Activated gamma-delta T cell (primary cell): ENCODE results near the gene RAB1A.
"Not testable (repeated sequence)": the region's sequence is repeated elsewhere in the genome, so short reads cannot be mapped to it uniquely, and the experiment has no call there.

Source experiments
- DNase-seq: peaks from one replicate; lab custom pipeline; 2025; lab: John Stamatoyannopoulos, UW
- total RNA-seq, 2 donors: gene quantifications; one replicate each; lab custom pipeline; 2026; lab: John Stamatoyannopoulos, UW

RAB1A gene
- 56.6 to 57.8 reads per million in 2 donors for total RNA-seq

DNA sequence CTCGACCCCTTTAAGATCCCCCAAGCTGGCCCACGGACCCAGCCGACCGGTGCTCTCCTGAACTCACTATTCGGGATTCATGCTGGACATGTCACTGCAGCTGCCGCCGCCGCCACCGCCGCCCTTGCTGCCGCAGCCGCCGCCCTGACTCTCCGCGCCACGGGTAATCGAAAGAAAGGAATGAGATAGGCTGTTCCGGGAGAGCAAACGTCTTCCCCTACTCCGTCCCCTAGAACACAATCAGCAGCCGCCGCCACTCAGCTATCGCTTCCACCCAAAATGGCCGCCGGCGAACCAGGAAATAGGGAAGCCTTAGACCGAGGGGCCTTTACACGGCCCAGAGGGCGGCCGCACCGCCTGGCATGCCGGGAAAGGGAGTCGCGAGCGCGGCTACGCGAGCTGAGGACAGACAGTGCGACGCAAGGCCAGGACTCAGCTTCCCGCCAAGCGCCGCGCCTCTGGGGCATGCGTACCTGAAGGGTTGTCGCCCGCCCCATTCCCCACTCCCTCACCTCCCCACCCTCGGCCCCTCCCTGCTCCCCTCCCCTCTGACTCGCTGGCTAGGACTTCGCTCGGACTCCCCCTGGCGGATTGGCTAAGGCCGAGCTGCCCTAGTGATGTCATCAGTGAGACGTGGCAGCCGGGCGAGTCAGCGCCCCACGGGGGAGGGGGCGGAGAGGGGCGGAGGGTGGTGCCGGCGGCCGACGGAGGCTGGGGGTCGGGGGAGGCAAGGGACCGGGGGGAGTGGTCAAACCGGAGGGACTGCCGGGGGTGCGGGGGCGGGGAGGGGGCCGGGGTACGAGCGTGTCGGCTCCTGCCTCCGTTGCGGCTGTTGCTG is at the start of gene RAB1A:
RAB1A (minus strand) TSS at position 281 of the 838 bp plus-strand sequence; CDS start at position 90, 191 bp downstream.
- peak; percentile 99 for DNase-seq

DNA sequence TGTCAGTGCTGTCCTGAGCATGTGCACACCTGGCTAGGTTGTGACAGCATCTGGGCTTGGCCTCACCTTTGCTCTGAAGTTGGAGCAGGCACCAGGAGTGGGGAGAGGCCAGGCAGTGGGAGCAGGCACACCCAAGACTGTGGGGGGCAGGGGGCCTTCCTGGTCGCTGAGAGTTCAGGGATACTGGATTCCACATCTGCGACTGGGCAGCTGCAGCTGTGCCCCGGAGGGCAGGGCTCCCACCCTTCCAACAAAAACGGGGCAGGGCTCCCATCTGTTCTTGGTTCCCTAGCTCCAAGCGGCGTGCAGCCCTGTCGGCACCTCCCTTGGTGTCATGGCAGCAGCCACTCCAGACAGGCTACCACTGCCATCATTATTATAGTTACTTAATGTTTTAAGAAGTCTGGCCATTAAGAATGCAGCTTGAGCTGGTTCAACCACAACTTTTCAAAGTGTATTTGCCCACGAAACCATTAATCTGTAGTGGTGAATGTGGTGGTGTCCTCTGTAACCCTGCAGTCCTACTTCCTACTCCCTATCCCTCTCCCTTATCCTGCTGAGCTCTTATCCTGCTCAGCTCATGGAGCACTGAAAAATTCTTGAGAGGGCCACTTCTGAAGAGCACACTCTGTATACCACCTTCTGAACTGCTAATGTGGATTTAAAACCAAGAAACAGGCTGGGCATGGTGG is 48.0 kb upstream of the RAB1A start:
- DNase-seq, result no peak

DNA sequence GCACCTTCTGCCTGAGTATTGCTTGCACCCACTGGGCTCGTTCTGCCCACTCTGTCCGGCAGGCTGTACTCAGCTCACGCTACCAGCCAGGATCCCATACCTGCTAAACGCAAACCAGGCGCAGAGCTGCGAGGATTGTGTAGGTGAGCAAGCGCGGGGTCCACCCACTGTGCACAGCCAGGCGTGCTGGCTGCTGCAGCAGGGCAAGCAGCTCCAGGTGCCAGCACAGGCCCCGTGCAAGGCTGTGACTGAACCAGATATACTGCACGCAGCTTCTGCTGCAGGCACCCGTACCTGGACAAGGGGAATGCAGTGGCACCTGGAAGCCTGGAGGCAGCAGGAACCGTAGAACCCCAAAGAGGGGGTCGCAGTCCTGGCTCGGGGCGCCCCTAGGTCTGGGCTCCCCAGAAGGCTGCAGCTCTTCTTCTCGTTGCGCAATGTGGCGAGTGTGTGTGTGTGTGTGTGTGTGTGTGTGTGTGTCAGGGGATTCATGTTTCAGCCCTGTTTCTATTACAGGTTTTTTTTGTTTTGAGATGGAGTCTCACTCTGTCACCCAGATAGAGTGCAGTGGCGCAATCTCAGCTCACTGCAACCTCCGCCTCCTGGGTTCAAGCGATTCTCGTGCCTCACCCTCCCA is 46.1 kb upstream of the RAB1A start:
- DNase-seq, result no peak

DNA sequence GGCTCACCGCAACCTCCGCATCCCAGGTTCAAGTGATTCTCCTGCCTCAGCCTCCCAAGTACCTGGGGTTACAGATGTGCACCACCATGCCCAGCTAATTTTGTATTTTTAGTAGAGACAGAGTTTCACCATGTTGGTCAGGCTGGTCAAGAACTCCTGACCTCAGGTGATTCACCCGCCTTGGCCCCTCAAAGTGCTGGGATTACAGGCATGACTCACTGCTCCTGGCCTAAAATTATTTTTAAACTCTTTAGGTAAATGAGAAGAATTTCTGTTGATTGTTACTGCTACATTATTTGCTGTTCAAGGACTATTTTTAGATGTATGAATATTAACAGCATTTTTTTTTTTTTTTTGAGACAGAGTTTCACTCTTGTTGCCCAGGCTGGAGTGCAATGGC is 44.1 kb upstream of the RAB1A start:
- DNase-seq, result not testable (repeated sequence)

DNA sequence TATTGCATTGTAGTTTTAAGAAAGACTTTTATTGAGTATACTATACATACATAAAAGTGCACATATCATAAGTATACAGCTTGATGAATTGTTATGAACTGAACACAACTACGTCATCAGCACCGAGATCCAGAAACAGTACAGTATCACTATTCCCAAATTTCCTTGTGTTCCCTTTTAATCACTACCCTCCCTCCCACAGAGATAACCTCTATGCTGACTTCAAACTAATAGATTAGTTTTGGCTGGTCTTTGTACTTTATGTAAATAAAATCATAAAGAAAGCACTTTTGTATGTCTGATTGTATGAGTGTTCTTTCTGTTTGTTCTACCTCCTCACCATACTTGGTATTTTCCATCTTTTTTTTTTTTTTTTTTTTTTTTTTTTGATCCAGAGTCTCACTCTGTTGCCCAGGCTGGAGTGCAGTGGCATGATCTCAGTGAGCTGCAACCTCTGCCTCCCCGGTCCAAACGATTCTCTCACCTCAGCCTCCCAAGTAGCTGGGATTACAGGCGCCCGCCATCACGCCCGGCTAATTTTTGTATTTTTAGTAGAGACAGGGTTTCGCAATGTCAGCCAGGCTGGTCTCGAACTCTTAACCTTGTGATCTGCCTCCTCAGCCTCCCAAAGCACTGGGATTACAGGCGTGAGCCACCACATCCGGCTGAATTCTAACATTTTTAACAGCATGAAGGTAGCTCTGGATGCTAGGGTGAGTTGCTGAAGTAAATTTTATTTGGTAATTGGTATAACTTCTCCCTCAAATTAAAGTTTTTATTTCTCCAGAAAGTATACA is 43.3 kb upstream of the RAB1A start:
- no peak for DNase-seq

DNA sequence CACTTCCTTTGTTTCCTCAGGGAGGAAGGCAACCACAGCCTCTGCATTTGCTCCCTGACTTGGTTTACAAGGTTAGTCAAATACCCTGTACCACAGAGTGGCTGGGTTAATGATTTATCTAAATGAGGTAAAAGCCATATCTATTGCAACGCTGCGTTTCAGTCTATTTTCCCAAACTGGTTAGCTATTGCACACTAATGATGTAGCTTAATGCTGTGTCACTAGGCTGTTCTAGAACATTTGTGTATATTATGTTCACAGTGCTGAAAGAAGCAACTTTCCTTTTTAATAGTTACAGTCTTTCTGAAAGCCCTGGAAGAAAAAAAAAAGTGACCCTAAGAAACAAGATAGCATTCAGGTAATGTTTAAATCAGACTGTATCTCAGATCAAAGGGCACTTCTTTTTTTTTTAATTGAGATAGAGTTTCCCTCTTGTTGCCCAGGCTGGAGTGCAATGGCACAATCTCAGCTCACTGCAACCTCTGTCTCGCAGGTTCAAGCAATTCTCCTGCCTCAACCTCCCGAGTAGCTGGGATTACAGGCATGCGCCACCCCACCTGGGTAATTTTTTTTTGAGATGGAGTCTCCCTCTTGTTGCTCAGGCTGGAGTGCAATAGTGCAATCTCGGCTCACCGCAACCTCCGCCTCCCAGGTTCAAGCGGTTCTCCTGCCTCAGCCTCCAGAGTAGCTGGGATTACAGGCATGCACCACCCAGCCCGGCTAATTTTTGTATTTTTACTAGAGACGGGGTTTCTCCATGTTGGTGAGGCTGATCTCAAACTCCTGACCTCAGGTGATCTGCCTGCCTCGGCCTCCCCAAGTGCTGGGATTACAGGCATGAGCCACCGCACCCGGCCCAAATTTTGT is 40.9 kb upstream of the RAB1A start:
- not testable (repeated sequence) for DNase-seq

DNA sequence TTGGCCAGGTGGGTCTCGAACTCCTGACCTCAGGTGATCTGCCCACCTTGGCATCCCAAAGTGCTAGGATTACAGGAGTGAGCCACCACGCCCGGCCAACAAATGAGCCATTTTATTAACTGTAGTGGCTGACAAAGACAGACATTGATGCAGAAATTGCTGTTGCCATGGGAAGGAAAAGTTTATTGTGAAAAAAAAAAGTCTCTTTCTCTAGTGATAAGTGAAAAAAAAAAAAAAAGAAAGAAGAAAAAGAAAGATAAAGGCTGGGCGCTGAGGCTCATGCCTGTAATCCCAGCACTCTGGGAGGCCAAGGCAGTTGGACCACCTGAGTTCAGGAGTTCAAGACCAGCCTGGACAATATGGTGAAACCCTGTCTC is 39.8 kb upstream of the RAB1A start:
- no peak for DNase-seq

DNA sequence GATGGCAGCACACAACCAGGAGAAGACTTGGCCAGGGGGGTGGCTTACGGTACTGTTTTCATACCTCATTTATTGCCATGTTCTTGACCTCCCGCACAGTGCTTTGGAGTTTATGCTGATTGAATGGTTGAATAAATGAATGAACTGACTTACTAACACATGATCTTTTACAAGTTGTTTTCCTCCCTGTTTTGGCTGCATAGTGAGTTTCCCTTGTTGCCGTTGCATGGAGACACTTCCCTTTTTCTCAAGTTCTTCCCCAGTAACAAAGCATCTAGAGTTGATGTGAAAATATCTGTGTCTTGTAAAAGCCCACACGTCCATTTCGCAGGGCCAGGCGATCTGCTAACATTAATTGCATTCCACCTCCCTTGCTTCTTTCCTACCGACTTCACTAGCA is 35.7 kb upstream of the RAB1A start:
- DNase-seq, result no peak

DNA sequence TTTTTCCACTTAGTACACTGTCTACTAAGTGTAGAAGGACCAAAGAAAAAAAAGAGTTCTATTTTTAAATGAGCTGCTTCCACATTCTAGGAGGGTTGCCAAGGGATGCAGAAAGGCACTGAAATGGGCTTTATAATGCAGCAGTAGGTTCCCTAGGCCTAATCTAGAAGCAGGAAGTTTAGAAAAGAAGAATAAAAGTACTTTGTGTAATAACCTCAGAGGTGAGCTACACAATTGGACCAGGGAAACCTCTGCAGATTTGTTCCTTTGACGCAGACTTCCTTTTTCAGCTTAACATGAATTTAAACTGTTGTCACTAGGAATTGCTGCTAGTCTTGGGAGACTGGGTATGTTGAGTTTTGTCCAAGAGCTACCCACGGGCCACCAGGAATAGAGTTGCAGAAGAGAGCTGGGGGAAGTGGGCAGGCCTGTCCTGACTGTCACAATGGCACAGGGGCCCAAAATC is 34.6 kb upstream of the RAB1A start:
- no peak for DNase-seq

DNA sequence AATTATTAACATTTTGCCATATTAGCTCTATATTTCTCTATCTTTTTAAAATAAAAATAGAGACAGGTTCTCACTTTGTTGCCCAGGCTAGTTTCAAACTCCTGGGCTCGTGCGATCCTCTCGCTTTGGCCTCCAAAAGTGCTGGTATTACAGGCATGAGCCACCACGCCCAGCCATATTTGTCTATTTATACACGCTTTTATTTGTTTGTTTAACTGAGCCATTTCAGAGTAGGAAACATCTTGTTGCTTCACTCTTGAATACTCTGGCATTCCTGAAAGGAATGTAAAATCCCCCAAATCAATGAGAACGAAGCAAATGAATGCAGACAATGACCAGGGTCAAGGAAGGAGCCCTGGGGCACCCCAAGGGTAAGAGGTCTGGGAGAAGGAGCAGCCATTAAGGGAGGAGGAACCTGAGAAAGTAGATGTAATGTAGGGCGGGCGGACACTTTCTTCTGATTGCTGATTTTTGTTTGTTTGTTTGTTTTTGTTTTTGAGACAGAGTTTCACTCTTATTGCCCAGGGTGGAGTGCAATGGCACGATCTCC is 31.7 kb upstream of the RAB1A start:
- DNase-seq, result no peak

DNA sequence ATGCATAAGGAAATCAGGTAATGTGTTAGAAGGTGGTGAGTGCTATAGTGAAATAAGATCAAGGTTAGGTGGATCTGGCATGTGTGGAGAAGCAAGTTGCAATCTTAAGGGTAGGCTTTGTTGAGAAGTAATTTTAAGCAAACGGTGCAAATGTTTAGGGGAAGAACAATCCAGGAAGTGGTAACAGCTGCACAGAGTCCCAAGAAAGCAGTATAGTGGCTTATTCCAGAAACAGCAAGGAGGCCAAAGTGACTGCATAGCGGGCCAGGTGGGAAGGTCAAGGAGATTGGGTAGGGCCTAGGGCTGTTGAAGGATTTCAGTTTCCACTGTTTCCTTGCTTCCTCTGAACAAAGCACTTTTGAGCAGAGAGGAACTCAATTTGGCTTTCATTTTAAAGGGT is 30.0 kb upstream of the RAB1A start:
- DNase-seq, result no peak

DNA sequence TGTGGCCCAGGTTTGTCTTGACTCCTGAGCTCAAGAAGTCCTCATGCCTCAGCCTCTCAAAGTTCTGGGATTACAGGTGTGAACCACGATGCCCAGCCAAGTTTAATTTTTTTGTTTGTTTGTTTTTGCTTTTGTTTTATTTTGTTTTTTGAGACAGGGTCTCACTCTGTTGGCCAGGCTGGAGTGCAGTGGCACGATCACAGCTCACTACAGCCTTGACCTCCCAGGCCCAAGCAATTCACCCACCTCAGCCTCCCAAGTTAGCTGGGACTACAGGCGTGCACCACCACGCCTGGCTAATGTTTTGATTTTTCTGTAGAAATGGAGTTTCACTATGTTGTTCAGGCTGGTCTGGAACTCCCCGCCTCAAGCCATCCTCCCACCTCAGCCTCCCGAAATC is 29.4 kb upstream of the RAB1A start:
- no peak for DNase-seq

DNA sequence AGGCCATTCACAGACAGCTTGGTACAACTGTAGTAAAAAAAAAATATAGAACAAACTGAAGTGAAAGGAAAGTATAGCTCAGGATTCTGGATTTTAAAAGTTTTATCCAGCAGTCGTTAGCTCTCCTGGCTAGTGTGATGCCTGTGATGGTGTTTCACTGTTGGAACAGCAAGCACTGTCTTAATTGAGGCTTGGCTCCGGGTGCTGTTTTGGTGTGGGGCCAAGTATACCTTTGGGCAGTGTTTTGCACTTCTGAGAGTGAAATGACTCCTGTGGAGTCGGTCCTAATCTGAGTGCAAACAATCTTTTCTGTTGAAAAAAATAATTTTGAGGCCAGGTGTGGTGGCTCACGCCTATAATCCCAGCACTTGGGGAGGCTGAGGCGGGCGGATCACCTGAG is 28.7 kb upstream of the RAB1A start:
- no peak for DNase-seq

DNA sequence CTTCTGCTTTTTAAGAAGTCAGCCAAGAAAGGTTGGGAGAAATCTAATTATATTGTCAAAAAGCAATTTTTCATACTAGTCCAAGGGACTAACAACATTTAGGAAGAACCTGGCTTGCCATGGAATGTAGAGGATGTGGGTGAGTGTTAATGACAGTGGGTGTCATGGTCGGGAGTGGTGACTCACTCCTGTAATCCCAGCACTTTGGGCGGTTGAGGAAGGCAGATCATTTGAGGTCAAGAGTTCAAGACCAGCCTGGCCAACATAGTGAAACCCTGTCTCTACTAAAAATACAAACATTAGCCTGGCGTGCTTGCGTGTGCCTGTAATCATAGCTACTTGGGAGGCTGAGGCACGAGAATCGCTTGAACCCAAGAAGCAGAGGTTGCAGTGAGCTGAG is 27.9 kb upstream of the RAB1A start:
- DNase-seq, result not testable (repeated sequence)

DNA sequence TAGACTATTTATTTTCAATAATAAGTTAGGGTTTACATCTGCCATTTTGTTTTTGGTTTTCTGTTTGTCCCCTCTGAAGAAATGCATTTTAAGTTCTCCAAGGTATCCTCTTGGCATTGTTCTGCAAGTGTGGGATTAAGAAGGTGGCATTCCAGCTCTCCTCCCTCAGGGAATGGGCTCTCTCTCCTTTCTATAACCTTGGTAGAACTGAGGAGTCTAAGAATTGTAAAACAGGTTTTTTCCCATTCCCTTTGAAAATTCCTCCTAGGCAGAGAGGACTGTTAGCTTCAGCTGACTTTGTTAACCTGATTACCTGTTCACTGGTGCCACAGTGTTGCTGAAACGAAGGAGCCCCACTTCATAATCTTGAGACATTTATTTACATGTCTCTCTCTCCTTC is 26.1 kb upstream of the RAB1A start:
- no peak for DNase-seq

DNA sequence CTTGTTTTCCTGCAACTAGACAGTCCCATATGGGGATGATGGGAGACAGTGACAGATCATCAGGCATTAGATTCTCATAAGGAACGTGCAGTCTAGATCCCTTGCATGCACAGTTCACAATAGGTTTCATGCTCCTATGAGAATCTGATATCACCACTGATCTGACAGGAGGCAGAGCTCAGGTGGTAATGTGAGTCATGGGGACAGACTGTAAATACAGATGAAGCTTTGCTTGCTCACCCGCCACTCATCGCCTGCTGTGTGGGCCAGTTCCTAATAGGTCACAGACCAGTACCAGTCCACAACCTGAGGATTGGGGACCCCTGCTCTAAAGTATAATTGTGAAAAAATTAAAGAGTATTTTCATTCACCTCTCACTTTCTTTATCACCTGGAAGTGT is 23.6 kb upstream of the RAB1A start:
- DNase-seq, result no peak

DNA sequence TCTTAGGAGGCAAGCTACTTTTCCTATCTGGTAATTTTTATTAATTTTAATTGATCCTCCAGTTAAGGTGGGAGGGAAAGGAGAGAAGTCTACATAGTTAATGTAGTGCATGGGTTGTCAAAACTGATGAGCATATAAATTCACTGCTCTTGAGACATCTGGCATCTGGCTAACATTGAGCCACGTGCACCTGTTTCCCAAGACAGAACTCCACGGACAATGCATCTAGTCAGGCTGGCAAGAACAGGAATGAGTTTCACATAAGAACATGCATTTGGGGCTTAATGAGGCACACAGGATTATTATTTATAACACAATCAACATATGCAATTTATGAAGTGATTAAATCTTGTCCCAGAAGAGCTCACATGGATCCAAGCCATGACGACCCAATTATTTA is 16.2 kb upstream of the RAB1A start:
- no peak for DNase-seq

DNA sequence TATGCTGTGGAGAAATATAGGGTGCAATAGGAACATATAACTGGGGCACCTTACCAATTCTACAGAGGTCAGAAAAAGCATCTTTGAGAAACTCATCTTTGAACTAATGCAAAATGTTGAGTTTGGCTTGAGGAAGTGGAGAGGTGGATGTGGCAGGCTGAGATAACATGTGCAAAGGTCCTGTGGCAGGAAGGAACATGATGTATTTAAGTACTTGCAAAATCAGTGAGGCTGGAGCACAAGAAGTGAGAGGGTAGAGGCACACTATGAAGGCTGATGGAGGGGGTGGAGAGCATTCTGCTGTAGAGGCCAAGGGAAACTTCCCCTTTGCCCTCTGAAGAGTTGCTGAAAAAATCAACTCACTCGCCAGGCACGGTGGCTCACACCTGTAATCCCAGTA is 14.7 kb upstream of the RAB1A start:
- DNase-seq, result no peak

DNA sequence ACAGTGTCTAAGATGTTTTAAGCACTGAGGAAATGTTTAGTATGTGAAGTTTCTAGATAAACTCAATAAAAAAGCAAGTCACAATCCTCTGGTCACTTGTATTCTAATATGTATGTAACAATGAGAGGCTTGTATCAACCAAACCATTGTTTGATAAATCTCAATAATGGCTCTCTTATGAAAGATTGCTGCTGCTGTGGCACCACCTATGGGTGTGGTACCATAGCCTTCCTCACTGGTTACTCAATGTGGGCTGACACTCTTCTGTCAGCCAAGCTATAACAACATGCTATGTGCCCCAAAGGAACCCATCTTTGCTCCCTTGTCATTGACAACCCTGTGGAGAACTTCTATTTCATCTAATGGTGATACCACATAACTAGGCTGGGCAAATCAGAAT is 12.6 kb upstream of the RAB1A start:
- no peak for DNase-seq

DNA sequence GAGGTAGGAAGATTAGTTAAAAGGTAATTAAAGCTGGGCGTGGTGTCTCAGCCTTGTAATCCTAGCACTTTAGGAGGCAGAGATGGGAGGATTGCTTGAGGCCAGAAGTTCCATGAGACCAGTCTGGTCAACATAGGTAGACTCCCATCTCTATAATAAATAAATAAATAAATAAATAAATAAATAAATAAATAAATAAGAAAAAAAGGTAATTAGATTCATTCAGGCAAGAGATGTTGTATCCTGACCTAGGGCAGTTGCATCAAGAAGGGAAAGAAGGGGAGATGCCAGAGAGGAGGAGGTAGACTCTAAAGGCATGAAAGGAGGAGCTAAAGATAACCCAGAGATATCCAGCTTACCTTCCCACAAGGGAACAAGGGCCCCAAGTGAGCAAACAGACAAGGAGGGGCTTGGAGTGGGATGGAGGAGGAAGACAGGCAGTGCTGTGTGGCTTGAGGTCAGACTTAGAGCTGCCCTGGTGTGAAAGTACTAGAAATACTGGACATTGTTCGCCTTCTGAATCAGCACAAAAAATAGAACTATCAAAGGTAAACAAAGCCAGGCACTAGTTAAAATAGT is 7.4 kb upstream of the RAB1A start:
- no peak for DNase-seq
